Measurements from ENCODE around the gene DDX47. TPM values are rescaled to one million over a fixed set of nuclear protein-coding genes. Genes with fewer than 3 reads are reported as not detected.
"Not testable (repeated sequence)": the region's sequence is repeated elsewhere in the genome, so short reads cannot be mapped to it uniquely, and the experiment has no call there.

The DDX47 gene
- total RNA-seq, 1 donor from 2014 or later = 97.1 TPM

DNA sequence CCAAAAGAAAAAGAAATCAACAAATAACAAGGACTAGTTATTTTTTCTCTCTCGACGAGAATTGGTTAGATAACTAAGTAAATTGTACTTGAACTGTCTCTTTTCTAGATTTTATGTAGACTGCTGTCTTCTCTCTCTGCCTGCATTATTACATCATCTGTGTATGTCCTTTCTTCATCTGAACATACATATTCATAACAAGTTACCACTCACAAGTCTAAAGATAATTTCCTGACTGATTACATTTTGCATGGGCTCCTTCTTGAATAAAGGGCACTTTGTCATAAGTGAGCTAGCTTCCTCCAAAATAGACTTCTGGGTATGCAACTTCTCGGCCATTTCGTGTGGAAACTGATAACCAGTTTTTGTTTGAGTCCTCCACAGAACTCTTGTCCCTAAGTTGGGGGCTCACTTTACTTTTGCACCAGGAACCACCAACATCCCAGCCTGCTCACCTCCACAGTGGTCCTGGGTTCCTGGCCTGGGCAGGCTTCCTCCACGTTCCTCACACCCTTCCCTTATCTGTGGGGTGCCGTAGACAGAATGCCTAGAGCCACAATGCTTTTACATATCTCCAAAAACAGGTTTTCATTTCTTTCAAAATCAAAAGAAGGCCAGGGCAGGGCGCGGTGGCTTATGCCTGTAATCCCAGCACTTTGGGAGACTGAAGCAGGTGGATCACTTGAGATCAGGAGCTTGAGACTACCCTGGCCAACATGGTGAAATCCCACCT, 6.2 kb upstream of the DDX47 start:
- intact Hi-C loops (cut with micrococcal nuclease) = loop anchor here (10.0 kb wide), 1 partner anchor 1072 kb away; no protein-coding TSS in a partner anchor
- Mint-ChIP-seq H3K4me3 (no peak overlapping the region), H3K36me3 (ENCODE audit: low read depth) (no peaks in the 10 kb centered on the region), H3K4me1 (peaks cover 74% of the 10 kb centered on the region), H3K27me3 (no peaks in the 10 kb centered on the region), H3K27ac (peak overlapping the region; percentile 96), H3K9me3 (no peaks in the 10 kb centered on the region)
- no peak for DNase-seq
- TF ChIP-seq, protein P1, sequence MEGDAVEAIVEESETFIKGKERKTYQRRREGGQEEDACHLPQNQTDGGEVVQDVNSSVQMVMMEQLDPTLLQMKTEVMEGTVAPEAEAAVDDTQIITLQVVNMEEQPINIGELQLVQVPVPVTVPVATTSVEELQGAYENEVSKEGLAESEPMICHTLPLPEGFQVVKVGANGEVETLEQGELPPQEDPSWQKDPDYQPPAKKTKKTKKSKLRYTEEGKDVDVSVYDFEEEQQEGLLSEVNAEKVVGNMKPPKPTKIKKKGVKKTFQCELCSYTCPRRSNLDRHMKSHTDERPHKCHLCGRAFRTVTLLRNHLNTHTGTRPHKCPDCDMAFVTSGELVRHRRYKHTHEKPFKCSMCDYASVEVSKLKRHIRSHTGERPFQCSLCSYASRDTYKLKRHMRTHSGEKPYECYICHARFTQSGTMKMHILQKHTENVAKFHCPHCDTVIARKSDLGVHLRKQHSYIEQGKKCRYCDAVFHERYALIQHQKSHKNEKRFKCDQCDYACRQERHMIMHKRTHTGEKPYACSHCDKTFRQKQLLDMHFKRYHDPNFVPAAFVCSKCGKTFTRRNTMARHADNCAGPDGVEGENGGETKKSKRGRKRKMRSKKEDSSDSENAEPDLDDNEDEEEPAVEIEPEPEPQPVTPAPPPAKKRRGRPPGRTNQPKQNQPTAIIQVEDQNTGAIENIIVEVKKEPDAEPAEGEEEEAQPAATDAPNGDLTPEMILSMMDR (IDR thresholded peaks at IDR 0.05) = no peak
- no peak for ATAC-seq (ENCODE audit: low read depth)
- ChIA-PET CTCF (interaction anchor here (0.6 to 5.3 kb wide), 2 partner anchors 19 to 25 kb away, joined by 3 to 30 read pairs; no protein-coding TSS in a partner anchor), POLR2A (interaction anchor here (2.9 kb wide), 1 partner anchor 20 kb away, joined by 12 read pairs; no protein-coding TSS in a partner anchor)

DNA sequence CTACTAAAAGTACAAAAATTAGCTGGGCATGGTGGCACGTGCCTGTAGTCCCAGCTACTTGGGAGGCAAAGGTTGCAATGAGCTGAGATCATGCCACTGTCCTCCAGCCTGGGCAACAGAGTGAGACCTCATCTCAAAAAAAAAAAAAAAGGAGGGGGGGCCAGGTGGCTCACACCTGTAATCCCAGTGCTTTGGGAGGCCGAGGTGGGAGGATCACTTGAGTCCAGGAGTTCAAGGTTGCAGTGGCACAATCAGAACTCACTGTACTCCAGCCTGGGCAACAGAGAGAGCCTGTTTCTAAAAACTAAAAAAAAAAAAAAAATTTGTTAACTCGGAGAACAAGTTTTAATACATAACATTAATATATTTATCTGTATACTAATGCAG, 5.6 kb upstream of the DDX47 start:
- H3K27me3 Mint-ChIP-seq; DNase-seq; H3K4me3 Mint-ChIP-seq; H3K9me3 Mint-ChIP-seq; ATAC-seq (ENCODE audit: low read depth); H3K36me3 Mint-ChIP-seq (ENCODE audit: low read depth): not testable (repeated sequence)
- ChIA-PET POLR2A (interaction anchor here (2.9 kb wide), 1 partner anchor 21 kb away, joined by 12 read pairs; no protein-coding TSS in a partner anchor), CTCF (interaction anchor here (0.6 to 5.3 kb wide), 2 partner anchors 19 to 24 kb away, joined by 3 to 30 read pairs; no protein-coding TSS in a partner anchor)
- peak overlapping the region; percentile 96 for H3K27ac Mint-ChIP-seq
- H3K4me1 Mint-ChIP-seq = peaks cover 70% of the 10 kb centered on the region
- intact Hi-C loops (cut with micrococcal nuclease) = loop anchor here (10.0 kb wide), 1 partner anchor 1073 kb away; no protein-coding TSS in a partner anchor

DNA sequence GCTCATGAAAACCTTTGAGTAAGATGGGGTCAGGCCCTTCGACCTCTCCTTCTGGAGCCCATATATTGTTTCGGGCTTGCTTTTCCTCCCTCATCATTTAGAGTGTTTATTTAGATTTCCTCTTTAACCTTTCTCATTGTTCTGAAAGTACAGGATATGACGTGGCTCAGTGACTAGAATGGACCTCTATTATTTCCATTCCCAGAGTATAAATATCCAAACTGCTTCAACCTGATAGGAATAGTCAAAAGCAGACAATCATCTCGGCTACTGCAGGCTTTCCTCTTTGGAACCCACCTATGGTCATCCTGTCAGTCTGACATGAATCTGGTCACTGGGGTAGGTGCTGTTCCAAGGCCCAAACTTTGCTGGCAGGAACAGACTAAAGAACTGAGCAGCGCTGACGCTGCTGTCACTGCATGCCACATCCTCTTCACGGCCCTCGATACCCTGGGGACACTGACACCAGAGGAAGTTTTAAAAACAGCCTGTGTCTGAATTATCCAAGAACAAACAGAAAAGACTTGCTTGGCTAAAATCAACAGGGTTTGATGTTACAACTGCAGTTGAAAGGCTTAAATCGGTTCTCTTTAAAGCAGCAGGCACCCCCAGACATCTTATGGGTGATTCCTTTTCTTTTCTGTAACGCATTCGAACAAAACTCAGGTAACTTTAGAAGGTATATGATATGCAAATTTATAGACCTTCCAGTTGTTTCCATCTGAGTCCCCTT, 5.0 kb upstream of the DDX47 start:
- no peaks in the 10 kb centered on the region for H3K27me3 Mint-ChIP-seq
- intact Hi-C loops (cut with micrococcal nuclease) = loop anchor here (1.0 to 10.0 kb wide), 11 partner anchors 8 to 1349 kb away; partner anchors contain the start of genes BORCS5, CDKN1B, CREBL2 and DUSP16
- H3K4me1 Mint-ChIP-seq = peaks cover 70% of the 10 kb centered on the region
- peak overlapping the region; percentile 77 for H3K4me3 Mint-ChIP-seq
- TF ChIP-seq, protein P1 (IDR thresholded peaks at IDR 0.05) = no peak
- ChIA-PET CTCF (interaction anchor here (0.6 to 5.3 kb wide), 6 partner anchors 19 to 431 kb away, joined by 3 to 30 read pairs (median 5); no protein-coding TSS in a partner anchor), POLR2A (interaction anchor here (0.6 to 2.9 kb wide), 10 partner anchors 15 to 1349 kb away, joined by 3 to 20 read pairs (median 8); partner anchors contain the start of genes BORCS5 and CDKN1B)
- H3K27ac Mint-ChIP-seq = peak overlapping the region; percentile 96
- no peaks in the 10 kb centered on the region for H3K9me3 Mint-ChIP-seq
- peak; percentile 51 for DNase-seq
- peak; percentile 76 for ATAC-seq (ENCODE audit: low read depth)
- peaks cover 1% of the 10 kb centered on the region for H3K36me3 Mint-ChIP-seq (ENCODE audit: low read depth)

DNA sequence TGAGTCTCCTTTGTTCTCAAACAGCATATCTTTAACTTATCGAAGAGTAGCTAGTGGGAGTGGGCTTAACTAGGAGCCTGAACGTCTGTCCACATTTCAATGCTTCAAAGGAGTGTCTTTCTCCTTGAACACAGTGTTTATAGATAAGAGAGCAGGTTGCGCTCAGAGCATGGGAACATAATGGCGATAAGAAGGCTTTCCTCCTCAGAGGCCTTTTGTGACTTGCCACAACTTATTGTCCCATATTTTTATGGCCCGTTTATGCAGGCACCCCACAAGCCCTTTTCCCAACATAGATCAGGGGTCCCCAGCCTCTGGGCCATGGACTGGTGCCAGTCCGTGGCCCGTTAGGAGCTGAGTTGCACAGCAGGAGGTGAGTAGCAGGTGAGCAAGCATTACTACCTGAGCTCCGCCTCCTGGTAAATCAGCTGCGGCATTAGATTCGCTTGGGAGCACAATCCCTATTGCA, 2.6 kb upstream of the DDX47 start:
- Mint-ChIP-seq H3K4me1 (peaks cover 70% of the 10 kb centered on the region), H3K27ac (peak overlapping the region; percentile 21), H3K36me3 (ENCODE audit: low read depth) (peaks cover 19% of the 10 kb centered on the region), H3K27me3 (no peaks in the 10 kb centered on the region), H3K4me3 (no peak overlapping the region), H3K9me3 (no peaks in the 10 kb centered on the region)
- TF ChIP-seq, protein P1 (IDR thresholded peaks at IDR 0.05) = no peak
- ATAC-seq (ENCODE audit: low read depth) (no peak), DNase-seq (no peak)
- intact Hi-C loops (cut with micrococcal nuclease) = loop anchor here (5.0 kb wide), 2 partner anchors 727 to 1962 kb away; a partner anchor contains a TSS
- CTCF ChIA-PET = interaction anchor here (1.2 to 7.9 kb wide), 2 partner anchors 22 to 73 kb away, joined by 3 to 71 read pairs; no protein-coding TSS in a partner anchor
- POLR2A ChIA-PET = interaction anchor here (0.6 to 4.2 kb wide), 2 partner anchors 23 to 88 kb away, joined by 3 to 36 read pairs; no protein-coding TSS in a partner anchor

DNA sequence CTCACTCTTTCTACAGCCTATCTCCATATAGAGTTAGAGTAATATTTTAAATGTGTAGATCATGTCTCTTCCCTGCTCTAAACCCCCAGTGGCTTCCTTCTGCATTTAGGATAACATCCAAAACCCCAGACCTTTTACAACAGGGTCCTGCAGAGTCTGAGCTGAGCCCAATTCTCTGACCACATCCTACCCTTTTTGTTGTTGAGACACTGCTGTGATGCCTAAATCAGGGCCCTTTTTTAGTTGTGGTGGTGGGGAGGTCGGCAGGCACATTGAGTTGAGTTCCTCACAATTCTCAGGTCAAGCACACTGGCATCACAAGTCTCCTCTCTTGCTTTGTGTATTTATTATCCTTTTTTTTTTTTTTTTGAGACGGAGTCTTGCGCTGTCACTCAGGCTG, 1.8 kb upstream of the DDX47 start:
- DNase-seq (no peak), ATAC-seq (ENCODE audit: low read depth) (no peak)
- Mint-ChIP-seq H3K9me3 (no peaks in the 10 kb centered on the region), H3K4me3 (no peak overlapping the region), H3K36me3 (ENCODE audit: low read depth) (peaks cover 27% of the 10 kb centered on the region), H3K27ac (no peak overlapping the region), H3K4me1 (peaks cover 72% of the 10 kb centered on the region), H3K27me3 (no peaks in the 10 kb centered on the region)
- POLR2A ChIA-PET = interaction anchor here (0.6 to 4.2 kb wide), 3 partner anchors 24 to 262 kb away, joined by 3 to 36 read pairs (median 5); no protein-coding TSS in a partner anchor
- CTCF ChIA-PET = interaction anchor here (1.2 to 7.9 kb wide), 2 partner anchors 23 to 74 kb away, joined by 3 to 71 read pairs; no protein-coding TSS in a partner anchor
- TF ChIP-seq, protein P1 (IDR thresholded peaks at IDR 0.05) = no peak
- intact Hi-C loops (cut with micrococcal nuclease) = loop anchor here (5.0 kb wide), 2 partner anchors 726 to 1961 kb away; a partner anchor contains a TSS

All from activated B cell treated with CpG ODN at 0.5 μM for 24 hours (primary cell).